Stimulated activated CD4-positive, alpha-beta T cell treated with anti-CD3 and anti-CD28 coated beads, Interleukin-1b, Interleukin-23, amount 100 ng/mL, for 4 hours (primary cell): ENCODE results near the gene CHMP4A.
A peak's percentile ranks its signal among the peaks of the same experiment; 100 is the strongest.
"Not testable (repeated sequence)": the region's sequence is repeated elsewhere in the genome, so short reads cannot be mapped to it uniquely, and the experiment has no call there.

ENCODE experiments used
- DNase-seq, 2 donors: peaks; one replicate each; pipeline ENCODE4 v3.0.0-alpha.2; 2020; ENCODE audit warnings: low read depth in 2 of 2

Gene CHMP4A

DNA sequence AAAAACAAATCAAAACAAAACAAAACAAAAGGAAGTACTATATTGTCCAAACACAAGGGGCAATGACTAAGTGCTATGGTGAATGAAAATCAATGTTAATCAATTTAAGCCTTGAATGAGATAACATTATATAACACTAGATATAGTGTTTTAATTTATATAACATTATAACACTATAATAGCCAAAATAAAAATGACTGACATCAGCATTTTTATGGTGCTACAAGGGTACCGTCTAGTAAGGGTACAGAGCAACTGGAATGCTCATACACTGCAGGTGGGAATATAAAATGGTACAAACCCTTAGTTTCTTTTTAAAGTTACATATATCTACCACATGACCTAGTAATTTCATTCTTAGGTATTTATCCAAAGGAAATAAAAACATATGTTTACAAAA is 13.2 kb upstream of the CHMP4A start:
- no peak for DNase-seq

GRCh38 chr14:24224618-24225071 is 11.4 kb upstream of the CHMP4A start:
- DNase-seq, result no peak

GRCh38 chr14:24222987-24223386 is 9.7 kb upstream of the CHMP4A start:
- not testable (repeated sequence) for DNase-seq

- no peak for DNase-seq
Measured at GRCh38 chr14:24219521-24219920, 6.2 kb upstream of the CHMP4A start.

- no peak for DNase-seq
Measured at GRCh38 chr14:24219080-24219479, 5.8 kb upstream of the CHMP4A start.

GRCh38 chr14:24216876-24217275 is 3.6 kb upstream of the CHMP4A start:
- DNase-seq, result not testable (repeated sequence)

DNA sequence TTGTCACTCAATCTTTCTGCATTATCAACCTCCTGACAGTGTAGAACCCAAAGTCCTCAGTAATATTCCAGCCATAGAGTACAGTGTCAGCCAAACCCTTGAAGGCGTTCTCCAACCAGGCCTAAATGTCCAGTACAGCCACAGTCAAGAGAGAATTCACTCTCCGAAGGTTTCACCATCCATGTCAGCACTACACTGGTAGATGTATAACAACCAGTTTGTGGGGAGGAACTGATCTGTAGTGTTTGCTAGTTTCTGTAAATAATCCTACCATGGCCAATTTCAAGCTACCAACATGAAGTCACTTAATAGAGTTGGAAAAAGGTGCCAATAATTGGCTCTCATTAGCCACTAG is 3.0 kb upstream of the CHMP4A start:
- no peak for DNase-seq

DNA sequence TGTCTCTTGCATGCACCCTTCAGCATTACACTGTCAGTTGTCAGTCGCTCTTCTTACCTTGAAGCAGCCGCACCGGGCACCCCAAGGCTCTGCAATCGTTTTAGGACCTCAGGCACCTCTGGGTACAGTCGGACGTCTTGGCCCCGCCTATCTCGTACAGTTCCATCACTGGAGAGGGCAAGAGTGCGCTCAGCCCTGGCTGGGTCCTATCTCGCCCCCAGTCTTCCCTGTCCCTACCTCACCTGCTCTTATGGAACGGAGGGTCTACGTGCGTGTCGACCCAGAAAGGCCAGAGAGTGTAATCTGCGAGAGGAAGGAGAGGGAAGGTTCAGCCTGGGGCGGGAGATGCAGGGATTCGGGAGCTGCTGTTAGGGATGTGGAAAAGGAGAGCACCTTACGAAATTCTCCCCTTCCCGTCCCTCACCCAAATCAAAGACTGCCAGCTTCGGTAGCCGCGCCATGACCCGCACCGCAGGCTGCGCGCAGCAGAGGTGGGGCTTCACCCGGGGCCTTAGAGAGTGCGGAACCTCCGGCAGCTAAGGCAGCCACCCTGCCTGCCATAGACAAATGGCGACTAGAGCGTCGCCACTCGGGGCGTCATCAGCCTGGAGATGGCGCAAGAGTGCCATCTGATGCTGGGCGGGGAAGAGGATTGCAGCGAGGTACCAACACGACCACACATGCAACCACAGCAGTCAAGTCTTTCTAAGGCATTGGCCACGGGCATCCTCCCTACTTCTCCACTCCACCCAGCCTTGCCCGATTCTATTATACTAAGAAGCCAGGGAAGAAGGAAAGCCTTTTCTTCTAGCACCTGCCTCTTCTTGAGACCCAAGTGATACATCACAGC is 2.4 kb upstream of the CHMP4A start, which contains the start of gene MDP1:
MDP1 (minus strand) TSS at position 572 of the 850 bp plus-strand sequence; CDS start at position 461, 111 bp downstream.
- peak; percentile 72 to 75 for DNase-seq

GRCh38 chr14:24213866-24214662 is 776 bp upstream of the CHMP4A start:
- DNase-seq, result no peak

GRCh38 chr14:24211311-24211710 is 2.0 kb downstream of the CHMP4A start:
- no peak for DNase-seq

GRCh38 chr14:24207625-24208024 is 5.7 kb downstream of the CHMP4A start:
- DNase-seq, result no peak

GRCh38 chr14:24207104-24207551 is 6.2 kb downstream of the CHMP4A start:
- DNase-seq, result no peak

GRCh38 chr14:24206260-24207103 is 6.8 kb downstream of the CHMP4A start:
- DNase-seq, result no peak

GRCh38 chr14:24204163-24205146 is 8.8 kb downstream of the CHMP4A start:
- DNase-seq, result no peak

GRCh38 chr14:24203249-24203886 is 9.9 kb downstream of the CHMP4A start:
- DNase-seq, result not testable (repeated sequence)

DNA sequence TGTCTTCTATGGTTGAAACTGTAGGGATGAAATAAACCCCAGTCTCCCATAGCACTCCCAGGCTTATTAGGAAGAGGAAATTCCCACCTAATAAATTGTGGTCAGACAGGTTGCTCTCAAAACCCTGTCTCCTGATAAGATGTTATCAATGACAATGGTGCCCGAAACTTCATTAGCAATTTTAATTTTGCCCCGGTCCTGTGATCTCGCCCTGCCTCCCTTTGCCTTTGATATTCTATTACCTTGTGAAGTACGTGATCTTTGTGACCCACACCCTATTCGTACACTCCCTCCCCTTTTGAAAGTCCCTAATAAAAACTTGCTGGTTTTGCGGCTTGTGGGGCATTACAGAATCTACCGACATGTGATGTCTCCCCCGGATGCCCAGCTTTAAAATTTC is 10.8 kb downstream of the CHMP4A start:
- not testable (repeated sequence) for DNase-seq

DNA sequence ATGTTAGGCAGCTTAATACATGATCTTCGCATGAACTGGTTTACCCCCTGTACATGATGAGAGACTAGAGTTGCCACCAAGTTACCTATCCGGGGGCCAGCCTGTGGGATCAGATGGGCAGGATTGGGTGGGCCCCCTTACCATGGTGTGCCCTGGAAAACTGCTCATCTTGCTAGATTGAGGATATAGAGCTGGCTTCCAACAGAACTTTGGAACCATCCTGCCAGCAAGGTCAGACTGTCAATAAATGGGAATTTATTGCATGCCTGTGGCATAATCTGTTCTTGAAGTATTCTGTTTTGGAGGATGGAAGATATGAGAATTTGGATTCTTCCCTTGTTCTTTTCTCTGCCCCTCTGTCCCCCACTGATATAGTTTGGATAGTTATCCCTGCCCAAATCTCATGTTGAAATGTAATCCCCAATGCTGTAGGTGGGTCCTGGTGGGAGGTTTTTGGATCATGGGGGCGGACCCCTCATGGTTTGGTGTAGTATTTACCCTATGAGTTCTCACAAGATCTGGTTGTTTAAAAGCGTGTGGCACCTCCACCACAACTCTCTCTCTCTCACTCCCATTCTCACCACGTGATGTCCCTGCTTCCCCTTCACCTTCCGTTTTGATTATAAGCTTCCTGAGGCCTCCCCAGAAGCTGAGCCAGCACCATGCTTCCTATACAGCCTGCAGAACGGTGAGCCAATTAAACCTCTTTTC is 14.3 kb downstream of the CHMP4A start:
- no peak for DNase-seq

GRCh38 chr14:24197056-24197450 is 16.2 kb downstream of the CHMP4A start:
- no peak for DNase-seq
